ENCODE measurements around the gene PSME2.

PSME2 gene

GRCh38 chr14:24151404-24152080 lies 5.1 kb upstream of the PSME2 start:
- H3K18ac ChIP-seq (ENCODE audit: low read length) = no peak overlapping the region
- no peak overlapping the region for H3K4ac ChIP-seq (ENCODE audit: low read depth, low read length)
- no peak overlapping the region for H4K8ac ChIP-seq (ENCODE audit: low read depth, low read length)
- H3K9ac ChIP-seq (ENCODE audit: low read length) = no peak overlapping the region
- peaks cover 9% of the 10 kb centered on the region for H3K79me1 ChIP-seq (ENCODE audit: low read length)
- H2AFZ ChIP-seq (ENCODE audit: insufficient read depth, low read length, poor library complexity) = no peak overlapping the region
- WGBS (ENCODE audit: extremely low coverage, insufficient coverage, insufficient read length) = no CpG with 5 or more reads among the region's 16 CpGs
- no peaks in the 10 kb centered on the region for H3K27me3 ChIP-seq (ENCODE audit: insufficient read depth, low read length)
- no peak overlapping the region for H3K14ac ChIP-seq (ENCODE audit: low read length)
- peaks cover 42 to 54% of the 10 kb centered on the region in 2 experiments for H3K36me3 ChIP-seq (ENCODE audit: control insufficient read depth in 1 of 2, insufficient read depth in 2 of 2, low read length in 2 of 2)
- H3K4me2 ChIP-seq (ENCODE audit: low read length) = no peak overlapping the region
- no peak overlapping the region for H3K27ac ChIP-seq (ENCODE audit: low read depth, low read length)
- no peak overlapping the region for H4K91ac ChIP-seq (ENCODE audit: low read depth, low read length)
- peaks cover 3% of the 10 kb centered on the region for H3K9me3 ChIP-seq (ENCODE audit: insufficient read depth, low read depth, low read length)
- H3K4me1 ChIP-seq (ENCODE audit: control insufficient read depth in 1 of 2, insufficient read depth in 2 of 2, low read length in 2 of 2) = peaks cover 8% of the 10 kb centered on the region in 2 experiments
- no peak overlapping the region for H2AK5ac ChIP-seq (ENCODE audit: low read length)
- no peak for DNase-seq
- H2BK12ac ChIP-seq (ENCODE audit: low read length) = no peak overlapping the region
- H3K4me3 ChIP-seq (ENCODE audit: low read depth, low read length) = no peak overlapping the region
- no peak overlapping the region for H3K23ac ChIP-seq (ENCODE audit: low read length)
- no peak overlapping the region for H4K12ac ChIP-seq (ENCODE audit: low read depth, low read length)
- no peak overlapping the region for H2BK120ac ChIP-seq (ENCODE audit: insufficient read depth, low read length, poor library complexity)
- H3K79me2 ChIP-seq (ENCODE audit: control insufficient read depth, insufficient read depth, low read length, poor library complexity) = peaks cover 11% of the 10 kb centered on the region
- no peak overlapping the region for H2BK5ac ChIP-seq (ENCODE audit: low read depth, low read length, poor library complexity)

- H2AFZ ChIP-seq (ENCODE audit: insufficient read depth, low read length, poor library complexity) = no peak overlapping the region
- H2BK12ac ChIP-seq (ENCODE audit: low read length) = no peak overlapping the region
- H3K79me2 ChIP-seq (ENCODE audit: control insufficient read depth, insufficient read depth, low read length, poor library complexity) = peaks cover 14% of the 10 kb centered on the region
- H3K4me3 ChIP-seq (ENCODE audit: low read depth, low read length) = no peak overlapping the region
- no peak for DNase-seq
- no CpG with 5 or more reads among the region's 9 CpGs for WGBS (ENCODE audit: extremely low coverage, insufficient coverage, insufficient read length)
- H4K12ac ChIP-seq (ENCODE audit: low read depth, low read length) = no peak overlapping the region
- no peak overlapping the region for H2AK5ac ChIP-seq (ENCODE audit: low read length)
- H3K18ac ChIP-seq (ENCODE audit: low read length) = no peak overlapping the region
- H3K14ac ChIP-seq (ENCODE audit: low read length) = no peak overlapping the region
- H2BK120ac ChIP-seq (ENCODE audit: insufficient read depth, low read length, poor library complexity) = no peak overlapping the region
- H2BK5ac ChIP-seq (ENCODE audit: low read depth, low read length, poor library complexity) = no peak overlapping the region
- no peaks in the 10 kb centered on the region for H3K27me3 ChIP-seq (ENCODE audit: insufficient read depth, low read length)
- H3K4ac ChIP-seq (ENCODE audit: low read depth, low read length) = no peak overlapping the region
- H3K23ac ChIP-seq (ENCODE audit: low read length) = no peak overlapping the region
- no peak overlapping the region for H4K91ac ChIP-seq (ENCODE audit: low read depth, low read length)
- H3K4me2 ChIP-seq (ENCODE audit: low read length) = no peak overlapping the region
- no peak overlapping the region for H4K8ac ChIP-seq (ENCODE audit: low read depth, low read length)
- H3K9me3 ChIP-seq (ENCODE audit: insufficient read depth, low read depth, low read length) = peaks cover 3% of the 10 kb centered on the region
- H3K27ac ChIP-seq (ENCODE audit: low read depth, low read length) = no peak overlapping the region
- peaks cover 38 to 49% of the 10 kb centered on the region in 2 experiments for H3K36me3 ChIP-seq (ENCODE audit: control insufficient read depth in 1 of 2, insufficient read depth in 2 of 2, low read length in 2 of 2)
- H3K4me1 ChIP-seq (ENCODE audit: control insufficient read depth in 1 of 2, insufficient read depth in 2 of 2, low read length in 2 of 2) = peaks cover 8 to 9% of the 10 kb centered on the region in 2 experiments
- no peak overlapping the region for H3K9ac ChIP-seq (ENCODE audit: low read length)
- peaks cover 13% of the 10 kb centered on the region for H3K79me1 ChIP-seq (ENCODE audit: low read length)
Observed at GRCh38 chr14:24150993-24151392, 4.6 kb upstream of the PSME2 start.

GRCh38 chr14:24150567-24150966 lies 4.2 kb upstream of the PSME2 start:
- no peak overlapping the region for H4K91ac ChIP-seq (ENCODE audit: low read depth, low read length)
- H2BK12ac ChIP-seq (ENCODE audit: low read length) = no peak overlapping the region
- peaks cover 14% of the 10 kb centered on the region for H3K79me2 ChIP-seq (ENCODE audit: control insufficient read depth, insufficient read depth, low read length, poor library complexity)
- DNase-seq = no peak
- H3K27ac ChIP-seq (ENCODE audit: low read depth, low read length) = no peak overlapping the region
- no peak overlapping the region for H3K4me3 ChIP-seq (ENCODE audit: low read depth, low read length)
- no peak overlapping the region for H4K12ac ChIP-seq (ENCODE audit: low read depth, low read length)
- peaks cover 13% of the 10 kb centered on the region for H3K79me1 ChIP-seq (ENCODE audit: low read length)
- no peak overlapping the region for H2BK5ac ChIP-seq (ENCODE audit: low read depth, low read length, poor library complexity)
- no peaks in the 10 kb centered on the region for H3K27me3 ChIP-seq (ENCODE audit: insufficient read depth, low read length)
- H2AFZ ChIP-seq (ENCODE audit: insufficient read depth, low read length, poor library complexity) = no peak overlapping the region
- no peak overlapping the region for H3K4ac ChIP-seq (ENCODE audit: low read depth, low read length)
- peaks cover 10 to 13% of the 10 kb centered on the region in 2 experiments for H3K4me1 ChIP-seq (ENCODE audit: control insufficient read depth in 1 of 2, insufficient read depth in 2 of 2, low read length in 2 of 2)
- no peak overlapping the region for H2AK5ac ChIP-seq (ENCODE audit: low read length)
- WGBS (ENCODE audit: extremely low coverage, insufficient coverage, insufficient read length) = no CpG with 5 or more reads among the region's 9 CpGs
- H3K9ac ChIP-seq (ENCODE audit: low read length) = no peak overlapping the region
- H3K9me3 ChIP-seq (ENCODE audit: insufficient read depth, low read depth, low read length) = peaks cover 3% of the 10 kb centered on the region
- no peak overlapping the region for H3K23ac ChIP-seq (ENCODE audit: low read length)
- H3K14ac ChIP-seq (ENCODE audit: low read length) = no peak overlapping the region
- H3K4me2 ChIP-seq (ENCODE audit: low read length) = no peak overlapping the region
- H3K36me3 ChIP-seq (ENCODE audit: control insufficient read depth in 1 of 2, insufficient read depth in 2 of 2, low read length in 2 of 2) = peaks cover 37 to 46% of the 10 kb centered on the region in 2 experiments
- no peak overlapping the region for H4K8ac ChIP-seq (ENCODE audit: low read depth, low read length)
- no peak overlapping the region for H2BK120ac ChIP-seq (ENCODE audit: insufficient read depth, low read length, poor library complexity)
- no peak overlapping the region for H3K18ac ChIP-seq (ENCODE audit: low read length)

GRCh38 chr14:24150061-24150460 lies 3.7 kb upstream of the PSME2 start:
- no peak overlapping the region for H2BK12ac ChIP-seq (ENCODE audit: low read length)
- no peak overlapping the region for H2AFZ ChIP-seq (ENCODE audit: insufficient read depth, low read length, poor library complexity)
- no peak overlapping the region for H3K4me2 ChIP-seq (ENCODE audit: low read length)
- no CpG with 5 or more reads among the region's 9 CpGs for WGBS (ENCODE audit: extremely low coverage, insufficient coverage, insufficient read length)
- no peak overlapping the region for H2BK5ac ChIP-seq (ENCODE audit: low read depth, low read length, poor library complexity)
- no peak for DNase-seq
- H3K9me3 ChIP-seq (ENCODE audit: insufficient read depth, low read depth, low read length) = peaks cover 3% of the 10 kb centered on the region
- no peaks in the 10 kb centered on the region for H3K27me3 ChIP-seq (ENCODE audit: insufficient read depth, low read length)
- H3K27ac ChIP-seq (ENCODE audit: low read depth, low read length) = no peak overlapping the region
- H3K36me3 ChIP-seq (ENCODE audit: control insufficient read depth in 1 of 2, insufficient read depth in 2 of 2, low read length in 2 of 2) = peaks cover 32 to 41% of the 10 kb centered on the region in 2 experiments
- no peak overlapping the region for H3K14ac ChIP-seq (ENCODE audit: low read length)
- H3K4ac ChIP-seq (ENCODE audit: low read depth, low read length) = peak overlapping the region; percentile 12
- H2AK5ac ChIP-seq (ENCODE audit: low read length) = no peak overlapping the region
- H3K4me1 ChIP-seq (ENCODE audit: control insufficient read depth in 1 of 2, insufficient read depth in 2 of 2, low read length in 2 of 2) = peaks cover 10 to 16% of the 10 kb centered on the region in 2 experiments
- H3K79me1 ChIP-seq (ENCODE audit: low read length) = peaks cover 13% of the 10 kb centered on the region
- no peak overlapping the region for H3K4me3 ChIP-seq (ENCODE audit: low read depth, low read length)
- H4K91ac ChIP-seq (ENCODE audit: low read depth, low read length) = no peak overlapping the region
- no peak overlapping the region for H3K18ac ChIP-seq (ENCODE audit: low read length)
- no peak overlapping the region for H3K23ac ChIP-seq (ENCODE audit: low read length)
- H3K9ac ChIP-seq (ENCODE audit: low read length) = no peak overlapping the region
- H2BK120ac ChIP-seq (ENCODE audit: insufficient read depth, low read length, poor library complexity) = no peak overlapping the region
- no peak overlapping the region for H4K12ac ChIP-seq (ENCODE audit: low read depth, low read length)
- no peak overlapping the region for H4K8ac ChIP-seq (ENCODE audit: low read depth, low read length)
- H3K79me2 ChIP-seq (ENCODE audit: control insufficient read depth, insufficient read depth, low read length, poor library complexity) = peaks cover 14% of the 10 kb centered on the region

All from trophoblast cell (in vitro differentiated cells and primary cell).